Fibroblast of mammary gland (primary cell): ENCODE data around the gene PRICKLE1.

Source experiments
- DNase-seq: peaks from one replicate; pipeline ENCODE4 v3.0.0-alpha.2; 2010; ENCODE audit warnings: low read depth
- H3K4me3 ChIP-seq: 2 replicates; pipeline ENCODE4 v1.5.1; 2011; ENCODE audit warnings: low read depth, mild to moderate bottlenecking, low read length, moderate library complexity; ENCODE audit not compliant: control insufficient read depth
- CTCF ChIP-seq: conservative IDR thresholded peaks from 2 replicates; pipeline ENCODE4 v1.5.1; 2011; ENCODE audit warnings: low read depth, low read length, inconsistent platforms; ENCODE audit not compliant: control insufficient read depth, insufficient read depth

Gene PRICKLE1

GRCh38 chr12:42422785-42423184 is 166.8 kb downstream of the PRICKLE1 start:
- no peak for DNase-seq
- H3K4me3 ChIP-seq: no peak overlapping the region
- TF ChIP-seq CTCF: no peak

- peak; percentile 85 for DNase-seq
- H3K4me3 ChIP-seq: no peak overlapping the region
- TF ChIP-seq CTCF: no peak
Observed at GRCh38 chr12:42421844-42422779, 167.4 kb downstream of the PRICKLE1 start.

- no peak for TF ChIP-seq CTCF
- no peak overlapping the region for H3K4me3 ChIP-seq
- DNase-seq: no peak
Observed at GRCh38 chr12:42420395-42420794, 169.2 kb downstream of the PRICKLE1 start.

- TF ChIP-seq CTCF: no peak
- no peak for DNase-seq
Observed at GRCh38 chr12:42410340-42410739, 179.2 kb downstream of the PRICKLE1 start.

GRCh38 chr12:42409471-42409870 is 180.1 kb downstream of the PRICKLE1 start:
- H3K4me3 ChIP-seq: no peak overlapping the region
- TF ChIP-seq CTCF: no peak
- DNase-seq: no peak

More at GRCh38 chr12:42410340-42410739, 179.2 kb downstream of the PRICKLE1 start:
- H3K4me3 ChIP-seq: no peak overlapping the region

- H3K4me3 ChIP-seq: no peak overlapping the region
- DNase-seq: peak; percentile 58
- no peak for TF ChIP-seq CTCF
Observed at GRCh38 chr12:42407306-42407705, 182.2 kb downstream of the PRICKLE1 start.
